K562 (cell line): Measurements from ENCODE around the gene CRYBG2. TPM values are rescaled to one million over a fixed set of nuclear protein-coding genes. Genes with fewer than 3 reads are reported as not detected.

Experiments
- ADNP ChIP-seq: fragments of 200-800 bp; sonication (Bioruptor generic); IDR thresholded peaks from 2 replicates; pipeline ENCODE4 v1.6.1; 2016; ENCODE audit warnings: missing genetic modification characterization, missing compliant biosample characterization
- CSDE1 ChIP-seq, 2 experiments: fragments of 450-650 bp; IDR thresholded peaks; 2 replicates each; pipeline ENCODE4 v1.6.1; 2016; ENCODE audit warnings: mild to moderate bottlenecking in 1 of 2
- CTBP1 ChIP-seq: fragments of 450-650 bp; IDR thresholded peaks from 2 replicates; pipeline ENCODE4 v1.6.1; 2016; ENCODE audit warnings: borderline replicate concordance
- DACH1 ChIP-seq: fragments of 450-650 bp; IDR thresholded peaks from 2 replicates; pipeline ENCODE4 v1.6.1; 2018; ENCODE audit not compliant: partially characterized antibody
- DPF2 ChIP-seq: fragments of 450-650 bp; IDR thresholded peaks from 2 replicates; pipeline ENCODE4 v1.6.1; 2016
- FOXP1 ChIP-seq: sonication (generic); formaldehyde crosslinking; IDR thresholded peaks from 2 replicates; pipeline ENCODE4 v1.8.0; 2022; ENCODE audit warnings: mild to moderate bottlenecking, missing genetic modification reagents
- GATAD2A ChIP-seq: fragments of 450-650 bp; IDR thresholded peaks from 2 replicates; pipeline ENCODE4 v1.6.1; 2017
- HDAC2 ChIP-seq: fragments of 450-650 bp; IDR thresholded peaks from 2 replicates; pipeline ENCODE4 v1.6.1; 2016; ENCODE audit warnings: mild to moderate bottlenecking
- JUNB ChIP-seq: fragments of 450-650 bp; formaldehyde crosslinking; conservative IDR thresholded peaks from 2 replicates; pipeline ENCODE4 v1.4.0; 2020; ENCODE audit warnings: mild to moderate bottlenecking
- KHSRP ChIP-seq: fragments of 450-650 bp; IDR thresholded peaks from 2 replicates; pipeline ENCODE4 v1.6.1; 2017
- MAFK ChIP-seq: IDR thresholded peaks from 2 replicates; pipeline ENCODE4 v1.6.1; 2011; ENCODE audit warnings: low read length, improper control_type of control experiment
- MCM2 ChIP-seq: fragments of 450-650 bp; IDR thresholded peaks from 2 replicates; pipeline ENCODE4 v1.6.1; 2017; ENCODE audit warnings: low read depth, mild to moderate bottlenecking
- MEF2D ChIP-seq: conservative IDR thresholded peaks from 2 replicates; pipeline ENCODE4 v1.6.1; 2016; ENCODE audit warnings: low read depth, missing genetic modification characterization, missing compliant biosample characterization
- MTF1 ChIP-seq: fragments of 250-450 bp; sonication (Bioruptor Pico); IDR thresholded peaks from 2 replicates; pipeline ENCODE4 v1.9.0; 2021; ENCODE audit warnings: moderate library complexity, mild to moderate bottlenecking, inconsistent platforms, borderline replicate concordance
- RBM17 ChIP-seq: fragments of 200-400 bp; formaldehyde crosslinking; IDR thresholded peaks from 2 replicates; pipeline ENCODE4 v1.6.1; 2017; ENCODE audit warnings: low read depth, mild to moderate bottlenecking, low read length, borderline replicate concordance
- SIN3B ChIP-seq: fragments of 450-650 bp; IDR thresholded peaks from 2 replicates; pipeline ENCODE4 v1.6.1; 2017; ENCODE audit warnings: low read depth, mild to moderate bottlenecking, moderate library complexity
- SP1 ChIP-seq: sonication (generic); formaldehyde crosslinking; IDR thresholded peaks from 2 replicates; pipeline ENCODE4 v1.8.1; 2022; ENCODE audit warnings: mild to moderate bottlenecking, missing genetic modification reagents
- TEAD2 ChIP-seq: fragments of 450-650 bp; IDR thresholded peaks from 2 replicates; pipeline ENCODE4 v1.6.1; 2016; ENCODE audit warnings: missing genetic modification characterization, control low read depth, missing compliant biosample characterization
- TGIF2 ChIP-seq: sonication (generic); formaldehyde crosslinking; IDR thresholded peaks from 2 replicates; pipeline ENCODE4 v1.8.1; 2022; ENCODE audit warnings: mild to moderate bottlenecking, missing genetic modification reagents, moderate library complexity
- XRCC4 ChIP-seq: IDR thresholded peaks from one replicate; pipeline ENCODE4 v1.6.1; 2011; ENCODE audit not compliant: insufficient read depth, insufficient read length; ENCODE audit errors: extremely low read depth
- XRCC5 ChIP-seq: fragments of 200-400 bp; formaldehyde crosslinking; IDR thresholded peaks from 2 replicates; pipeline ENCODE4 v1.6.1; 2017; ENCODE audit warnings: low read depth, mild to moderate bottlenecking, low read length
- ZBED1 ChIP-seq: IDR thresholded peaks from 2 replicates; pipeline ENCODE4 v1.6.1; 2014
- ZC3H11A ChIP-seq: IDR thresholded peaks from 2 replicates; pipeline ENCODE4 v1.6.1; 2012; ENCODE audit warnings: low read depth, low read length, improper control_type of control experiment
- ZFX ChIP-seq: sonication (generic); formaldehyde crosslinking; IDR thresholded peaks from 2 replicates; pipeline ENCODE4 v1.8.0; 2022; ENCODE audit warnings: mild to moderate bottlenecking, missing genetic modification reagents, moderate library complexity
- ZKSCAN8 ChIP-seq: fragments of 200-800 bp; sonication (Bioruptor generic); IDR thresholded peaks from 2 replicates; pipeline ENCODE4 v1.6.1; 2016; ENCODE audit warnings: missing genetic modification characterization, missing compliant biosample characterization
- ZNF146 ChIP-seq: IDR thresholded peaks from one replicate; pipeline ENCODE4 v1.6.1; 2018; ENCODE audit warnings: missing compliant biosample characterization; ENCODE audit not compliant: unreplicated experiment
- ZNF175 ChIP-seq: fragments of 200-800 bp; sonication (Bioruptor generic); IDR thresholded peaks from 2 replicates; pipeline ENCODE4 v1.6.1; 2016; ENCODE audit warnings: low read depth, mild to moderate bottlenecking, missing genetic modification characterization, missing compliant biosample characterization
- ZNF224 ChIP-seq: sonication (generic); formaldehyde crosslinking; IDR thresholded peaks from 2 replicates; pipeline ENCODE4 v1.8.0; 2022; ENCODE audit warnings: mild to moderate bottlenecking, missing genetic modification reagents
- ZNF23 ChIP-seq: fragments of 250-450 bp; sonication (Bioruptor Pico); IDR thresholded peaks from 2 replicates; pipeline ENCODE4 v1.4.0; 2020; ENCODE audit warnings: mild to moderate bottlenecking
- ZNF347 ChIP-seq: fragments of 450-650 bp; formaldehyde crosslinking; IDR thresholded peaks from 2 replicates; pipeline ENCODE4 v1.4.0; 2020; ENCODE audit warnings: low read depth, mild to moderate bottlenecking, moderate library complexity
- ZNF551 ChIP-seq: fragments of 250-450 bp; sonication (Bioruptor Pico); IDR thresholded peaks from 2 replicates; pipeline ENCODE4 v1.5.0; 2021; ENCODE audit warnings: mild to moderate bottlenecking, moderate library complexity
- ZNF707 ChIP-seq: fragments of 250-450 bp; sonication (Bioruptor Pico); conservative IDR thresholded peaks from 2 replicates; pipeline ENCODE4 v1.8.0; 2022; ENCODE audit warnings: inconsistent platforms, mild to moderate bottlenecking, moderate library complexity
- polyA plus RNA-seq, 8 experiments: library from polyadenylated mRNA; depleted of rRNA in 4 of 8; stranded (reverse) in 5 of 8; unstranded in 3 of 8; fragments of >200 nt; fragmentation: Nextera tagmentation in 2 of 8; fragmentation: Illumina TruSeq in 1 of 8; extraction: Ambion mirVana in 2 of 8; extraction: Trizol in 1 of 8; gene quantifications; 2 replicates each; pipeline versions ENCODE4 v1.2.1 to v1.2.3, GENCODE V29; 2011 to 2014; ENCODE audit warnings: inconsistent platforms in 1 of 8, missing spikeins in 1 of 8
- total RNA-seq, 7 experiments: library from RNA; depleted of rRNA in 6 of 7; stranded (reverse); fragments of >200 nt in 6 of 7; fragmentation: Illumina TruSeq in 2 of 7; extraction: Trizol in 2 of 7; gene quantifications; 2 replicates each; pipeline versions ENCODE4 v1.2.1 to v1.2.3, GENCODE V29; 2011 to 2021; ENCODE audit warnings: low replicate concordance in 1 of 7
- TF ChIP-seq, protein P1 (sequence below): fragments of 450-650 bp; formaldehyde crosslinking; IDR thresholded peaks from 2 replicates; pipeline ENCODE4 v1.4.0; 2020; ENCODE audit warnings: mild to moderate bottlenecking, moderate library complexity
- TF ChIP-seq, protein P2 (sequence below): fragments of 450-650 bp; formaldehyde crosslinking; IDR thresholded peaks from 2 replicates; pipeline ENCODE4 v1.4.0; 2020; ENCODE audit warnings: mild to moderate bottlenecking

The CRYBG2 gene
- total and polyA plus RNA-seq, 9 of the 15 experiments (the other 6 are each of a cell fraction or from before 2014, with no cell fraction given): 0.39 to 8.5 (median 3.7) TPM

DNA sequence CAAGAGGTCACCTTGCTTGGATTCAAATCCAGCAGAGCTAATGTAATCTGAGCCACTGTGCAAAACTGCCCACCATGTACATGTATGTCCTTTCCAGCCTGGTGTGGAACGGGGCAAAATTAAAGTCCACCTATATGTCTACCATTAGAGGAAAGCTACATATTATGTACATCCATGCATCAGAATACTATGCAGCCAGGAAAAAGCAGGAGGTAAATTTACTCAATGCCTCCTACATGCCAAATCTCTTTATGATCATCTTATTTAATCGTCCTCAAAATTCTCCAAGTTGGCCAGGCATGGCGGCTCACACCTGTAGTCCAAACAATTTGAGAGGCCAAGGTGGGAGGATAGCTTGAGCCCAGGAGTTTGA is 24.9 kb upstream of the CRYBG2 start (continued):
- TF ChIP-seq ZNF224 (CRISPR knock-in tag): no peak
- TF ChIP-seq CSDE1 (IDR thresholded peaks at IDR 0.05): peak in 1 of 2 experiments; percentile 63; a peak in 1 of 4 replicates
- TF ChIP-seq GATAD2A: no peak
- no peak for TF ChIP-seq ZNF23 (CRISPR knock-in tag)
- TF ChIP-seq CTBP1: no peak
- peak; percentile 21 for TF ChIP-seq FOXP1
- no peak for TF ChIP-seq TGIF2 (CRISPR knock-in tag)
- TF ChIP-seq KHSRP: no peak
- no peak for TF ChIP-seq MAFK
- no peak for TF ChIP-seq DPF2
- TF ChIP-seq, protein P1, sequence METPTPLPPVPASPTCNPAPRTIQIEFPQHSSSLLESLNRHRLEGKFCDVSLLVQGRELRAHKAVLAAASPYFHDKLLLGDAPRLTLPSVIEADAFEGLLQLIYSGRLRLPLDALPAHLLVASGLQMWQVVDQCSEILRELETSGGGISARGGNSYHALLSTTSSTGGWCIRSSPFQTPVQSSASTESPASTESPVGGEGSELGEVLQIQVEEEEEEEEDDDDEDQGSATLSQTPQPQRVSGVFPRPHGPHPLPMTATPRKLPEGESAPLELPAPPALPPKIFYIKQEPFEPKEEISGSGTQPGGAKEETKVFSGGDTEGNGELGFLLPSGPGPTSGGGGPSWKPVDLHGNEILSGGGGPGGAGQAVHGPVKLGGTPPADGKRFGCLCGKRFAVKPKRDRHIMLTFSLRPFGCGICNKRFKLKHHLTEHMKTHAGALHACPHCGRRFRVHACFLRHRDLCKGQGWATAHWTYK: no peak
- TF ChIP-seq SIN3B: 0 out of 2 replicates have a peak, but pooled peaks have one; percentile 24
- no peak for TF ChIP-seq ZFX (CRISPR knock-in tag)
- TF ChIP-seq XRCC5: no peak
- no peak for TF ChIP-seq ZNF551 (CRISPR knock-in tag)
- TF ChIP-seq DACH1: no peak
- no peak for TF ChIP-seq HDAC2
- TF ChIP-seq, protein P2, sequence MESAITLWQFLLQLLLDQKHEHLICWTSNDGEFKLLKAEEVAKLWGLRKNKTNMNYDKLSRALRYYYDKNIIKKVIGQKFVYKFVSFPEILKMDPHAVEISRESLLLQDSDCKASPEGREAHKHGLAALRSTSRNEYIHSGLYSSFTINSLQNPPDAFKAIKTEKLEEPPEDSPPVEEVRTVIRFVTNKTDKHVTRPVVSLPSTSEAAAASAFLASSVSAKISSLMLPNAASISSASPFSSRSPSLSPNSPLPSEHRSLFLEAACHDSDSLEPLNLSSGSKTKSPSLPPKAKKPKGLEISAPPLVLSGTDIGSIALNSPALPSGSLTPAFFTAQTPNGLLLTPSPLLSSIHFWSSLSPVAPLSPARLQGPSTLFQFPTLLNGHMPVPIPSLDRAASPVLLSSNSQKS: no peak
- no peak for TF ChIP-seq JUNB
- no peak for TF ChIP-seq MEF2D (tag)
- 0 out of 2 replicates have a peak, but pooled peaks have one; percentile 2 for TF ChIP-seq SP1 (CRISPR knock-in tag)
- peak; percentile 100 for TF ChIP-seq ZNF146 (CRISPR knock-in tag)
- no peak for TF ChIP-seq ZNF175
- TF ChIP-seq ZKSCAN8 (CRISPR knock-in tag): no peak
- TF ChIP-seq MCM2: no peak
- TF ChIP-seq RBM17: no peak
- no peak for TF ChIP-seq ZC3H11A
- TF ChIP-seq ZNF347 (CRISPR knock-in tag): no peak
- TF ChIP-seq ADNP: peak; percentile 92
- no peak for TF ChIP-seq MTF1
- TF ChIP-seq TEAD2 (tag): no peak
- TF ChIP-seq ZNF707: no peak
- TF ChIP-seq XRCC4: no peak
- TF ChIP-seq ZBED1: no peak
